ENCODE results near the gene TTN. TPM values are rescaled to one million over a fixed set of nuclear protein-coding genes. Genes with fewer than 3 reads are reported as not detected.

The TTN gene
- total RNA-seq (2014; rRNA removed; shearing (Covaris generic)) = 0.03 and 0.19 TPM in 2 replicates
- under 0.01 and 0.02 TPM in 2 replicates for total RNA-seq (2022)
- Bru-seq, nascent RNA = percentile 3 among the genes with signal in this experiment
- BruChase-seq, experiment 1, labeled RNA remaining after a 6-hour chase = percentile 4 among the genes with signal in this experiment
- BruChase-seq, experiment 2, labeled RNA remaining after a 2-hour chase = percentile 6 among the genes with signal in this experiment
- long read RNA-seq, partial matches to known transcripts = 0 of 1 reads
- long read RNA-seq, other reads (novel, unspliced or antisense) = 1 of 1 reads

- no peaks in the 10 kb centered on the region for H3K36me3 ChIP-seq (ENCODE audit: insufficient read depth, low read length)
- no peaks in the 10 kb centered on the region for H3K4me1 ChIP-seq (ENCODE audit: insufficient read depth, low read length, poor library complexity, severe bottlenecking)
- no peaks in the 10 kb centered on the region for H4K20me1 ChIP-seq (ENCODE audit: insufficient read depth, low read length)
- no peaks in the 10 kb centered on the region for H3K9me2 ChIP-seq (ENCODE audit: insufficient read depth, low read length)
- POLR2A ChIA-PET = no interaction called here
- no peak for TF ChIP-seq EZH2phosphoT487 (IDR thresholded peaks at IDR 0.05; ENCODE audit: borderline replicate concordance, low read depth, low read length)
- TF ChIP-seq, protein P1, sequence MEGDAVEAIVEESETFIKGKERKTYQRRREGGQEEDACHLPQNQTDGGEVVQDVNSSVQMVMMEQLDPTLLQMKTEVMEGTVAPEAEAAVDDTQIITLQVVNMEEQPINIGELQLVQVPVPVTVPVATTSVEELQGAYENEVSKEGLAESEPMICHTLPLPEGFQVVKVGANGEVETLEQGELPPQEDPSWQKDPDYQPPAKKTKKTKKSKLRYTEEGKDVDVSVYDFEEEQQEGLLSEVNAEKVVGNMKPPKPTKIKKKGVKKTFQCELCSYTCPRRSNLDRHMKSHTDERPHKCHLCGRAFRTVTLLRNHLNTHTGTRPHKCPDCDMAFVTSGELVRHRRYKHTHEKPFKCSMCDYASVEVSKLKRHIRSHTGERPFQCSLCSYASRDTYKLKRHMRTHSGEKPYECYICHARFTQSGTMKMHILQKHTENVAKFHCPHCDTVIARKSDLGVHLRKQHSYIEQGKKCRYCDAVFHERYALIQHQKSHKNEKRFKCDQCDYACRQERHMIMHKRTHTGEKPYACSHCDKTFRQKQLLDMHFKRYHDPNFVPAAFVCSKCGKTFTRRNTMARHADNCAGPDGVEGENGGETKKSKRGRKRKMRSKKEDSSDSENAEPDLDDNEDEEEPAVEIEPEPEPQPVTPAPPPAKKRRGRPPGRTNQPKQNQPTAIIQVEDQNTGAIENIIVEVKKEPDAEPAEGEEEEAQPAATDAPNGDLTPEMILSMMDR (conservative IDR thresholded peaks at IDR 0.05; ENCODE audit: low read length) = no peak
- no peak within 1 kb of the TSS for H3K4me3 ChIP-seq (ENCODE audit: low read depth, low read length, poor library complexity, severe bottlenecking)
- no TSS peak for BruUV-seq (replicated peaks)
- H3K4me2 ChIP-seq (ENCODE audit: low read length) = peak within 1 kb of the TSS; percentile 17; the same call in 1 of the 2 replicates
- DNase-seq (ENCODE audit: low spot score) = no peak
- H3K79me2 ChIP-seq (ENCODE audit: insufficient read depth, low read depth, low read length) = no peaks in the 10 kb centered on the region
- intact Hi-C loops (cut with micrococcal nuclease; ENCODE audit: unreplicated experiment) = no loop called here
- no peak within 1 kb of the TSS for H2AFZ ChIP-seq (ENCODE audit: low read length)
- CTCF ChIA-PET (ENCODE audit: unreplicated experiment) = no interaction called here
- H3K9me3 ChIP-seq (ENCODE audit: low read length) = no peaks in the 10 kb centered on the region
- no peak within 1 kb of the TSS for H3K27ac ChIP-seq (ENCODE audit: low read depth, low read length, poor library complexity, severe bottlenecking)
Measured at GRCh38 chr2:178807227-178808008, at the start of gene TTN. TSS of gene TTN (minus strand) at chr2:178807423. CDS start at chr2:178804642, 2,781 bp downstream.

GRCh38 chr2:178855151-178855550, 47.9 kb upstream of the TTN start:
- Histone ChIP-seq H3K9me3 (ENCODE audit: low read length) (no peaks in the 10 kb centered on the region), H3K79me2 (ENCODE audit: insufficient read depth, low read depth, low read length) (no peaks in the 10 kb centered on the region), H3K36me3 (ENCODE audit: insufficient read depth, low read length) (no peaks in the 10 kb centered on the region), H4K20me1 (ENCODE audit: insufficient read depth, low read length) (no peaks in the 10 kb centered on the region), H3K4me3 (ENCODE audit: low read depth, low read length, poor library complexity, severe bottlenecking) (no peak overlapping the region), H3K27ac (ENCODE audit: low read depth, low read length, poor library complexity, severe bottlenecking) (no peak overlapping the region), H3K4me1 (ENCODE audit: insufficient read depth, low read length, poor library complexity, severe bottlenecking) (no peaks in the 10 kb centered on the region), H3K9me2 (ENCODE audit: insufficient read depth, low read length) (no peaks in the 10 kb centered on the region), H3K4me2 (ENCODE audit: low read length) (no peak overlapping the region), H2AFZ (ENCODE audit: low read length) (no peak overlapping the region)
- ChIA-PET CTCF (ENCODE audit: unreplicated experiment) (no interaction called here), POLR2A (no interaction called here)
- no peak for DNase-seq (ENCODE audit: low spot score)
- TF ChIP-seq, protein P1 (conservative IDR thresholded peaks at IDR 0.05; ENCODE audit: low read length) = no peak
- TF ChIP-seq EZH2phosphoT487 (IDR thresholded peaks at IDR 0.05; ENCODE audit: borderline replicate concordance, low read depth, low read length) = no peak
- no TSS peak for BruUV-seq (replicated peaks)
- intact Hi-C loops (cut with micrococcal nuclease; ENCODE audit: unreplicated experiment) = no loop called here

DNA sequence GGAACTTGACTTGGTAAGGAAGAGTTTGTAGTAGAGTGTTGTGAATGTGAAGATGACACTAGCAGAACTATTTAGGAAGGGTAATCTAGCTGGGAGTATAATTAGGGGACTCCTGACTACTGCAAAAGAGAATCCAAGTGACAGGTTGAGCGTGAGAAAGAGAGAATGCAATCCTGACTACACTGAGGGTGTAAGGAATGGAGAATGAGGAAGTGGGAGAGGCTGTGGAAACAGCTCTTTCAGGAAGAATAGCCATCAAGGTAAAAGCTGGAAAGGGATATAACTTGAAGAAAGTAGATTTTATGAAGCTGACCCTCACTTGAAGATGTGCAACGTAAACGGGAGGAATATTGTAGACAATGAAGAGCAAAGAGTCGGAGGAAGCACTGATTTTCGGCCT, 41.1 kb upstream of the TTN start:
- ChIA-PET POLR2A (no interaction called here), CTCF (ENCODE audit: unreplicated experiment) (no interaction called here)
- Histone ChIP-seq H3K36me3 (ENCODE audit: insufficient read depth, low read length) (no peaks in the 10 kb centered on the region), H3K4me1 (ENCODE audit: insufficient read depth, low read length, poor library complexity, severe bottlenecking) (no peaks in the 10 kb centered on the region), H3K79me2 (ENCODE audit: insufficient read depth, low read depth, low read length) (no peaks in the 10 kb centered on the region), H3K9me3 (ENCODE audit: low read length) (no peaks in the 10 kb centered on the region), H3K4me3 (ENCODE audit: low read depth, low read length, poor library complexity, severe bottlenecking) (no peak overlapping the region), H4K20me1 (ENCODE audit: insufficient read depth, low read length) (no peaks in the 10 kb centered on the region), H3K9me2 (ENCODE audit: insufficient read depth, low read length) (no peaks in the 10 kb centered on the region), H3K4me2 (ENCODE audit: low read length) (no peak overlapping the region), H3K27ac (ENCODE audit: low read depth, low read length, poor library complexity, severe bottlenecking) (no peak overlapping the region), H2AFZ (ENCODE audit: low read length) (no peak overlapping the region)
- TF ChIP-seq EZH2phosphoT487 (IDR thresholded peaks at IDR 0.05; ENCODE audit: borderline replicate concordance, low read depth, low read length) = no peak
- TF ChIP-seq, protein P1 (conservative IDR thresholded peaks at IDR 0.05; ENCODE audit: low read length) = no peak
- no TSS peak for BruUV-seq (replicated peaks)
- intact Hi-C loops (cut with micrococcal nuclease; ENCODE audit: unreplicated experiment) = no loop called here
- DNase-seq (ENCODE audit: low spot score) = no peak
